ENCODE data around the gene KCNQ1.

- TF ChIP-seq CTCF (IDR thresholded peaks at IDR 0.05) (no peak), POLR2A (IDR thresholded peaks at IDR 0.05) (no peak)
These were observed 36.1 kb upstream of the KCNQ1 start for GRCh38 chr11:2408671-2409070.

Data from adrenal gland (tissue), 5 donors.